ENCODE measurements around the gene RNF144B.
"Not testable (repeated sequence)": the region's sequence is repeated elsewhere in the genome, so short reads cannot be mapped to it uniquely, and the experiment has no call there.

Gene RNF144B

DNA sequence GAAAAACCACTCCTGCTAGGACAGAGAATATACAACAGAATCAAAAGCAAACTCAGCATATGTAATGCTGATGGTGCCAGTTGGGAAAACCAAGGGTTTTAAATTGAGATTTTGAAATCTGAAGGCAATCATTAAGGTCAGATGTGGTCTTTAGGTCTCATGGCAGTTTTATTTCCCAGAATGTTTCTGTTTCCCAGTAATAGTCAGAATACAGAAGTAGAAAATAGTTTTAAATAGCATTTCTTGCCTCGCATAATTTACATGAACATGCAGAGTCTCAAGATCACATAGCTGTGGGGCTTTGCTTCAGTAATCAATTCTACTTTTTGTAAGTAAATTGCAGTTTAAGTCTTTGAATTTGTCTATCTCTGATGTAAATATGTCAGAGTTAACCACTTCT, 58.1 kb downstream of the RNF144B start:
- TF ChIP-seq, protein P1, sequence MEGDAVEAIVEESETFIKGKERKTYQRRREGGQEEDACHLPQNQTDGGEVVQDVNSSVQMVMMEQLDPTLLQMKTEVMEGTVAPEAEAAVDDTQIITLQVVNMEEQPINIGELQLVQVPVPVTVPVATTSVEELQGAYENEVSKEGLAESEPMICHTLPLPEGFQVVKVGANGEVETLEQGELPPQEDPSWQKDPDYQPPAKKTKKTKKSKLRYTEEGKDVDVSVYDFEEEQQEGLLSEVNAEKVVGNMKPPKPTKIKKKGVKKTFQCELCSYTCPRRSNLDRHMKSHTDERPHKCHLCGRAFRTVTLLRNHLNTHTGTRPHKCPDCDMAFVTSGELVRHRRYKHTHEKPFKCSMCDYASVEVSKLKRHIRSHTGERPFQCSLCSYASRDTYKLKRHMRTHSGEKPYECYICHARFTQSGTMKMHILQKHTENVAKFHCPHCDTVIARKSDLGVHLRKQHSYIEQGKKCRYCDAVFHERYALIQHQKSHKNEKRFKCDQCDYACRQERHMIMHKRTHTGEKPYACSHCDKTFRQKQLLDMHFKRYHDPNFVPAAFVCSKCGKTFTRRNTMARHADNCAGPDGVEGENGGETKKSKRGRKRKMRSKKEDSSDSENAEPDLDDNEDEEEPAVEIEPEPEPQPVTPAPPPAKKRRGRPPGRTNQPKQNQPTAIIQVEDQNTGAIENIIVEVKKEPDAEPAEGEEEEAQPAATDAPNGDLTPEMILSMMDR (conservative IDR thresholded peaks at IDR 0.05): no peak
- no peak overlapping the region for H3K27ac ChIP-seq

DNA sequence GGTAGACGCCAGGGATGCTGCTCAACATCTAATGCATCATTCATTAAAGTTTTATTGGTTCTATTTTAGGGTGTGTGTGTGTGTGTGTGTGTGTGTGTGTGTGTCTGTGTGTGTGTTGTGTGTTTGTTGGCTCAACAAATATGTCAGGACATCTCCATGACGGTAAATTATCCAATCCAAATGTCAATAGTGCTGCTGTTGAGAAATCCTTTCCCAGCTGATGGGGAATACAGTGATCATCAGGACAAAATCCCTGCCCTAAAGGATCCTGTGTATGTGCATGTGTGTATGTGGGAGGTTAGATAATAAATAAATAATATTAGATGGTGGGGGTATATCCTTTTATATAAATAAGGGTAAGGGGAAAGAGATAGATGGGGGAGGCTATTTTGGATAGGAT, 59.6 kb downstream of the RNF144B start:
- H3K27ac ChIP-seq: no peak overlapping the region
- TF ChIP-seq, protein P1 (conservative IDR thresholded peaks at IDR 0.05): no peak

DNA sequence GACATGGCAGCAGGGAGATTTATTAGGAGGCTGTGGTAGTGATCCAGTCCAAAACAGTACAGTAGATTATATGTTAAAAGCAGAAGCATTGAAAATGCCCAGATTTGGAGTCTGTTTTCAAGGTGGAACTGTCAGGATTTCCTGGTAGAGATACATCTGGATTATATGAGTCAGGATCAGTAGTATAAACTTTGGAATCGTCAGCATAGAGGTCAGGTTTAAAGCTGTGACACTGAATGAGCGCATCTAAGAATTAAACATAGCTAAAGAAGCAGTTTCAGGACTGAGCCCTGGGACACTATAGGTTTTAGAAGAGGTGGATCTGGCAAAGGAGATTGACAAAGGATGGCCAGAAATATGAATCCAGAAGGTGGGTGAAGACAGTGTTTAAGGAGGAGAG, 60.4 kb downstream of the RNF144B start:
- TF ChIP-seq, protein P1 (conservative IDR thresholded peaks at IDR 0.05): no peak
- H3K27ac ChIP-seq: no peak overlapping the region

DNA sequence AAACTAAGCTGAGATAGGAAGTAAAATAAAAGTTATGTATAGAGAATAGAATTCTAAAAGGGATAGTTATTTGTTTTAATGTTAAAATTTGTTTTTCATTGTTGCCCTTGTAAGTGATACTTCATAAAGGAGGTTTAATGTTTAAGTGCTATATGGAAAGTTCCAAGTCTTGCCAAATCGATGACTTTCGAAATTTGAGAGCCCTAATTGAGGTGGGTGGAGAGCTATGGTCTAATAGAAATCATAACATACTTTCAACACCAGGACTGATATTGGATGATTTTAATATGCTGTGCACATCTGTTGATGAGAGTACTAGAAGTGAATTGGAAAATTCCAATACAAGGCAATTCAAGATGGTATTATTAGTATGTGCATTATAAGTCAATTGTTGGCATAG, 64.6 kb downstream of the RNF144B start:
- TF ChIP-seq, protein P1 (conservative IDR thresholded peaks at IDR 0.05): no peak

DNA sequence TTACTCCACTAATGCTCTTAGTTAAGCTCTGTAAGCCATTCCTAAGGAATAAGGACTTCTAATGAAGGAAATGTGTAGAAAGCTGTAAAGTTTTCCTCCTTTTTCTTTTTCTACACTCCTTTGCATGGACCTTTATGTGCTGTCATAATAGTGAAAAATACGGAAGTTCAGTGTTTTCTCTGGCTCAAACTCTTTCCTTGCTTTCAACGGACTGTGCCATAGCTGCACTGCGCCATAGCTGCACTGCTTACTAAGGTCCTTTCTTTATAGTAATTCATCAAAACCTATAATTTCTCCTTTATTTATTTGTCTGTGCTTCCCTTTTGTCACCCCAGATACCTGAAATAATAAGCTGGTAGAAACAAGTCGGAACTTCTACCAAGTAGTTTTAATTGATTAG, 67.3 kb downstream of the RNF144B start:
- no peak overlapping the region for H3K27ac ChIP-seq
- TF ChIP-seq, protein P1 (conservative IDR thresholded peaks at IDR 0.05): no peak

More for the DNA sequence above, 64.6 kb downstream of the RNF144B start:
- no peak overlapping the region for H3K27ac ChIP-seq

DNA sequence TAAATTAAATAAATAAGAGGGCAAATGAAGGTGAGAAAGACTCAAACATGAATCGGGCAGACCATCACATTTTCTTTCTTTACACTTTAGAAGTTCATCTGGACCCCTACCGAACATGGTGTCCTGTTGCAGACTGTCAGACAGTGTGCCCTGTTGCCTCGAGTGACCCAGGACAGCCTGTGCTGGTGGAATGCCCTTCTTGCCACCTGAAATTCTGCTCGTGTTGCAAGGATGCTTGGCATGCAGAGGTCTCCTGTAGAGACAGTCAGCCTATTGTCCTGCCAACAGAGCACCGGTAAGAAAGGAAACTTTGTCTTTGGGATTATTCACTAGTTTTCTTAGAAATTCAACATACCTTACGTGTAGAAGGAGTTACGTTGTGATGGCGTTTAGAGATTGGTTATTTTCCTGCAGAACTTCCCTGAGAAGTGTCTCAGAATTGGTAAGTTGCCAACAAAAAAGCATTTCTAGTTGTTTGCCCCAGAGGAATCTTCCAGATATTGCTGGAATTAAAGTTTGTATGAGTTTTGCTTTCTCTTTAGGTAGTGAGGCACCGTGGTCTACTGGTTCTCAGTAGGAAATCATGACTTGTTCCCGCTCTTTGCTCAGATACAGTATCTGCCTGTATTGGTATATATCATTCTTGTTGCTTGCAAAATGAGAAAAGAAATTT, 70.1 kb downstream of the RNF144B start:
- no peak overlapping the region for H3K27ac ChIP-seq
- TF ChIP-seq, protein P1 (conservative IDR thresholded peaks at IDR 0.05): no peak

DNA sequence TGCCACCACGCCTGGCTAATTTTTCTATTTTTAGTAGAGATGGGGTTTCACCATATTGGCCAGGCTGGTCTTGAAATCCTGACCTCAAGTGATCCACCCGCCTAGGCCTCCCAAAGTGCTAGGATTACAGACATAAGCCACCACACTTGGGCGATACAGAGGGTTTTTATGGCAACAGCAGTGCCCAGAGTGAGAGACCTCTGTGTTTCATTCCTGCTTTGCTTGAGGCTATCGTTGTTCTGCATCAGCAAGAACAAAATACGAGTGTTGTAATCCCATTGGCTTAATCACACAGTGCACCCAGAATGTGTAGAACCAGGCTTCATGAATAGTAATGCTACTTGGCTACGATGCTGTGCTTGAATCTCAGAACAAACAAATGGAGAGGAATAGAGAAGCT, 70.9 kb downstream of the RNF144B start:
- H3K27ac ChIP-seq: not testable (repeated sequence)

DNA sequence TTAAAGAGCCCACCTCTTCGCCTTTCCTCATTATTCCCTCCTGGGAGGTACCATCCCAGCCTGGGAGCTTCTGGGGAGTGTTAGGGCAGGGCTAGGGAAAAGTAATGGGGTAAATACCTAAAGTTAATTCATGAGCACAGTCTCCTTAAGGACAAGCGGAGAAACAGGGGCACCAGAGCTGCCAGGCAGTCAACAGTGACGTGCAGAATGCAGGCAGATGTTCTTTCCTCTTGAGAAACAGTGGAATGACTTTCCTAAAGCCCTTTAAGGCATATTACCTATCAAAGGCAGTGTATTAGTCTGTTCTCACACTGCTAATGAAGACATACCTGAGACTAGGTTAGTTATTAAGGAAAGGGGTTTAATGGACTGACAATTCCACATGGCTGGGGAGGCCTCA, 76.3 kb downstream of the RNF144B start:
- TF ChIP-seq, protein P1 (conservative IDR thresholded peaks at IDR 0.05): no peak

More for the DNA sequence above, 76.3 kb downstream of the RNF144B start:
- no peak overlapping the region for H3K27ac ChIP-seq
